HL-60/S4 (cell line): ENCODE measurements around the gene HMX3.

Source experiments
- in situ Hi-C: fragments of 300-500 bp; cut with MboI; formaldehyde crosslinking; loops from 2 replicates; pipeline ENCODE4 v1.14.3; 2022; ENCODE audit warnings: low sequenced_read_pairs

Gene HMX3

GRCh38 chr10:123135415-123136141 is at the start of gene HMX3:
HMX3 (plus strand) TSS chr10:123135970; CDS start chr10:123136051, 81 bp downstream.
- in situ Hi-C loops: loop anchor here (10.0 to 25.0 kb wide), 2 partner anchors 419 to 827 kb away; no protein-coding TSS in a partner anchor

GRCh38 chr10:123086281-123086680 is 49.5 kb upstream of the HMX3 start:
- in situ Hi-C loops: no loop called here

DNA sequence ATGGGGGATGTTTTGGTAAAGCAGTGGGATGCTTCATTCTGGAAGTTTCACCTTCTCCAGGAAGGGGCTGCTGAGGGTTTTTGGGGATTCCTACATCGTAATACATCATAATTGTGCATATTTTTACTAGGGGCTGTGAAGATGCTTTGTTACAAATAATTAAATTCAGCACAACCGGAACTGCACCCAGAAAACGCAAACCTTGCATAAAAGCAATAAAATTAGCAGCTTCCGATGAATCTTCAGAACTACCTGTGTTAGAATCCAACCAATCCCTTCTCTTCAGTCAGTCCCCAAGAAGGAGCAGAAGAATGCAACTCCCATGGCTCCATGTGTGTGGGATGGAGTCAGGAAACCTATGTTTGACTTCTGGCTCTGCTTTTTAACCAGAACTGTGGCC is 48.4 kb upstream of the HMX3 start:
- in situ Hi-C loops: no loop called here

GRCh38 chr10:123087786-123088185 is 48.0 kb upstream of the HMX3 start:
- in situ Hi-C loops: no loop called here

GRCh38 chr10:123092635-123093414 is 42.9 kb upstream of the HMX3 start:
- in situ Hi-C loops: no loop called here

- in situ Hi-C loops: no loop called here
These were observed 42.3 kb upstream of the HMX3 start for GRCh38 chr10:123093489-123093888.

DNA sequence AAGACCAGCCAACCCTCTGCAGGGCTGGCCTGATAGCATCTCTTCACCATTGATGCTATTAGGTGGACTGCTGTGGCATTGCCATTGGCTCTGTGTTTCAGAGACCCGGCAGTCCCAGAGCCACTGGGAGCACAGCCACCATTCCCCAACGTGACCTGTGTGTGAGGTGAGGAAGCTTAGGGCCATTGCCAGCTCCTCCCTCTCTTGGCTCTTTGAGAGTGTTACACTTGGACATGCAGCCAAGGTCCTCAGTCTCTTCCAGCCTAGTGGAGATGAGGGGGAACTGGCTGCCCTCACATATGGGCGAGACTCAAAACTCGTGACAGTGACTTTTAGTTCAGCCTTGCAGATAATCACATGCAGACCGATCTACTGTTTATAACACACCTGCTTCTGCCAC is 39.3 kb upstream of the HMX3 start:
- in situ Hi-C loops: no loop called here

- in situ Hi-C loops: no loop called here
These were observed 38.7 kb upstream of the HMX3 start for GRCh38 chr10:123097039-123097438.

DNA sequence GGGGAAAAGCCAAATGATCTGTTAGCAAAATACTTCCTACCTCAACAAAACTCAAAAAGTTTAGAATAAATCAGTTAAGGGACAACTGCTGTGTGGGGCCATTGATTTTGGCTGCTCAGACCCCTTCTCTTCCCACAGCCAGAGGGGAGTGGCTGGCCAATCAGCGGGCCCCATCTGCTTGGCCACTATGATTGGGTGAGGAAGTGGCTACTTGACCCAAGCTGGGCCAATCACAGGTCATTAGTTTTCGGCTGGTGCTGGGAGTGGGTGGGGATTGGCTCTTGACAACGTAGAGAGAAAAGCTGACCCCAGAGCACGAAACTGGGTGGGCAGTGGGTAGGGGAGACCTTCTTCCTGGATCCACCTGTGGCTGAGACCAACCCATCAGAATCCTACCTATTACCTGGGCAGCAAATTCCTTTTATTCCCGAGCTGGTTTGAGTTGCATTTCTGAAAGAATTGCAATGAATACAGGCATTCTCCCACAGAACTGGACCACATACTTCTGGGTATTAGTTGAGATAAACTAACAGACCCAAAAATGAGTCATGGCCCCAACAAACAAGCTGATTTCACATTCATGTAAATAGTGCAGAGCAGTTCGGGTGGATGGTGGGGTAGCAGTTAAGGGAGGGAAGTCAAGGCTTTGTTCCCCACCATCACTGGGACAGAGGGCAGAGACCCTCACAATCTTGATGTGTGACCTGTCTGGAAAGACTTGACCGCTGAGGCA is 35.6 kb upstream of the HMX3 start:
- in situ Hi-C loops: no loop called here

DNA sequence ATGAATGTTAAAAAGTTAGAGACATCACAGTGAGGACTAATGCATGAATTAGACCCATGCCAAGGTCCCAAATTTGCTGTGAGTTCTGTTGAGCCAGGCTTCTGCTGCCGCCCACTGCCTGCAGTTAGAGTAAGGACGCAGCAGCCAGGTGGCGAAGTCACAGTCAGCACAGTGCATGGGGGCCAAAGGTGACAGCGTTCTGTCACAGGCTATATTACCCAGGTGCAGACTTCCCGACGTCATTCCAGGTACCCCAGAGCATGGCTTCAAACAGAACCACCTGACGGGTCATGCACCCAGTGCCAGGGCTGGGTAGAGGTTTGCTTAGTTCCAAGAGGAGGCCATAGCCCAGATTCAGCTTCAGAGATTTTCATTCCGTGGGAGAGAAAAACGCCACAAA is 33.9 kb upstream of the HMX3 start:
- in situ Hi-C loops: no loop called here

- in situ Hi-C loops: no loop called here
These were observed 33.1 kb upstream of the HMX3 start for GRCh38 chr10:123102673-123103072.

GRCh38 chr10:123103944-123104343 is 31.8 kb upstream of the HMX3 start:
- in situ Hi-C loops: no loop called here

GRCh38 chr10:123109466-123109865 is 26.3 kb upstream of the HMX3 start:
- in situ Hi-C loops: no loop called here

DNA sequence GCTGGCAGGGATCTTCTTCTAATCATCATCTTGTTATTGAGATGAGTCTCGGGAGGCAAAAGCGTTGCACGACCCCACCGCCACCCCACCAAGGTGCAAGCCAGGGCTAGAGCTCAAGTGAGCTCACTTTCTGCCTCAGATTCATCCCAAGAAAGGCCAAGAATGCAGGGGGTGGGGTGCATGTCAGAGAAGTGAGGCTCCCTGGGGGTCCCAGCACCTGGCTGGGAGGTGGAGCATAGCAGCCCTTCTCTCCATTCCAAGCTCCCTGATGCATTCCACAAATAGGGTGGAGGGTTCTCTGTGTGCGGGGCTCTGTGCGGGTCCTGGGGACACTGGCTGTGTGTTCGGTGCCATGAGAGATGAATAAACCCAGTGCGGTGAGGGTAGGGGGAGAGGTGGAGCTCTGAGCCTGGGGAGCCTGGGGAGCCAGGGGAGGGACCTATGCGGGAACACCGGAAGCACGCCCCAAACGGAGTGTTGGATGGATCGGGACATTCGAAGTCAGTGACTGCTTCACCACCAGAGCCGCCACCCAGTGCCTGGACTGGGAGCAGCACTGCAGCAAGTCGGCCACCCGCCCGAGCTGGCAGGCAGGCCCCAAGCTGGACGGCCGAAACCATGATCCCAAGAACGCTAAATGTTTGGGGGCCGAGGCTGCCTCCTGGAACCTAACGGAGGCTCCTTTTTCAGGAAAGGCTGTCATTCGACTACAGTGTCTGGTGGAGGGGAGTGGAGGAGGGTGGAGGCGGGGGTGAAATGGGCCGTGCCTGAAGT is 17.9 kb upstream of the HMX3 start:
- in situ Hi-C loops: no loop called here

DNA sequence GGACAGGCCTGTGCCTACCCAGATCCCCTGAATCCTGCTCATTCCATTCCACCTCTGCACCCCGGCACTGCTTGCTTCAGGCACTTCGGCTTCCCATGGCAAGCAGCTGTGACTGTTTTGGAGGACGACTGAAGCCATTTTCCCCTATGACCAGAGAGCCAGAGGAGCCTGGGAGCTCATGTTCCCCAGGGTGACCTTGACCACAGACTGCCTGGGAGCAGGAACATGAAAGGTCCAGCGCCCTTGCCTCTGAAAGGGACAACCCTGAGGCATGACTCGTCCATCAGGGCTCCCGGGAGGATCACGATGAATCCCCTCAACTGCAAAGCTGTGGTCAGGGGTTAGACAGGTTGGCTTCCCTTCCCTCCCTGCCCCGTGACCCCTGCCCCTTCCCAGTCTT is 16.7 kb upstream of the HMX3 start:
- in situ Hi-C loops: no loop called here

GRCh38 chr10:123126246-123126645 is 9.5 kb upstream of the HMX3 start:
- in situ Hi-C loops: loop anchor here (25.0 kb wide), 1 partner anchor 836 kb away; no protein-coding TSS in a partner anchor

GRCh38 chr10:123129618-123130271 is 6.0 kb upstream of the HMX3 start:
- in situ Hi-C loops: loop anchor here (10.0 to 25.0 kb wide), 2 partner anchors 425 to 833 kb away; no protein-coding TSS in a partner anchor

DNA sequence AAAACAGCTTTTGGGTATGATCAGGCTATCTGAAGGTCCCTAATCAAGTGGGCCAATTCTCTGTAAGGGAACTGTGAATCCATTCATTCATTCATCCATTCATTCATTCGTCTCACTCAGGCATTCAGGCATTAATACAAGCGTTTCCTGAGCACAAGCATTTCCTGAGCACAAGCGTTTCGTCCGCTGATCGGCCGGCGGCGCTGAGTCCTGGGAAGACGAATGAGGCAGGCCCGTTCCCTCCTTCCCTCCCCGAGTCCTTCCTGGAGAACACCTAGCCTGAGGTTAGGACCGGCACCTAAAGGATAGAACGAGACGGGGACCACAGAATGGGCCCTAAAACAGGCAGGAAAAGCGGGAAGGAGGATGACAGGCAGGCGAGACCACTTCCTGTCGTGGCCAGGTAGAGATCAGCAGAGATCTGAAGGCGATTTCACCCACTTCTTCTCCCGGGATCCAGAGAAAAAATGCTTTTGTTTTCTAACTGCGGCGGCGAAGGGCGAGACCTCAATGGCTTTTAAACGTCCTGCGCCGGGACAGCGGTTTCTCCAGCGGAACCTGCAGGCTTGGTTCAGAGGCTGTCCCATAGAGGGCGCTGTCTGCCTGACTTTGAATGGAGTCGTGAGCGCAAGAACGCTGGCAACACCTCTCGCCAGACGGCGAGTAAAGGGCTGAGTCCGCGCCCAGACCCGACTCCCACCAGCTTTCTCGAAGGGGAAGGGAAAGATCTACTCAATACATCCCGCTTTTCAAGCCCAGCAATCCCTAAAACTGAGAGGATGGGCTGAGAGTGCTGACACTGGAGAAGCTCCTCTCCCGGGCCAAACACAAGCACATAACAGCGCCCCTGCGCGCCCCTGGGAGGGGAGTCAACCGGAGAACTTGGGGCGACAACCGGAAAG is 2.9 kb upstream of the HMX3 start:
- in situ Hi-C loops: loop anchor here (10.0 to 25.0 kb wide), 2 partner anchors 422 to 829 kb away; no protein-coding TSS in a partner anchor
